GM19035 (cell line): Measurements from ENCODE around the gene TTBK1.

ENCODE experiments used
- ATAC-seq: cut with Tn5 transposase; IDR thresholded peaks from one replicate; pipeline ENCODE4 v1.9.1; 2021; ENCODE audit not compliant: unreplicated experiment

TTBK1 gene

DNA sequence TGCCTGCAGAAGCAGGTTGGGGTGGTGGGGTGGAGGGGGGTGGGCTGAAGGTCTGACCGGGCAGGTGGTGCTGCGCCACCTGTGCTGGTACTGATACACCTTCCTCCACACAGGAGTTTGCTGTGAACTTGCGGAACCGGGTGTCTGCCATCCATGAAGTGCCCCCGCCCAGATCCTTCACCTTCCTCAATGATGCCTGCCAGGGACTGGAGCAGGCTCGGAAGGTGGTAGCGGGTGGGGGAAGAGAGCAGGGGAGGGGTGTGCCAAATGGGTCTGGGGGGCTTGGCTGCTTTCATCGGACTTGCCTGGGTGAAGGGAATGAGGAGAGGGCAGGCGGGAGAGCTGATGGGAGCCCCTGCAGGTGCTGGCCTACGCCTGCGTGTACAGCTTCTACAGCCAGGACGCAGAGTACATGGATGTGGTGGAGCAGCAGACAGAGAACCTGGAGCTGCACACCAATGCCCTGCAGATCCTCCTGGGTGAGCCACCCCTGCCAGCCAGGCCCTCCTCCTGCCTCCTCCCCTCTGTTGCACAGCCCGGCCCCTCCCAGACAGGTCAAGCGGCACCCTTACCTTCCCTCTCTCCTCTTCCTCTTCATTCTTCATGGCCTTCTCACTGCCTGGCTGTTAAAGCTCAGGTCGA is 20.7 kb upstream of the TTBK1 start:
- ATAC-seq, result no peak

DNA sequence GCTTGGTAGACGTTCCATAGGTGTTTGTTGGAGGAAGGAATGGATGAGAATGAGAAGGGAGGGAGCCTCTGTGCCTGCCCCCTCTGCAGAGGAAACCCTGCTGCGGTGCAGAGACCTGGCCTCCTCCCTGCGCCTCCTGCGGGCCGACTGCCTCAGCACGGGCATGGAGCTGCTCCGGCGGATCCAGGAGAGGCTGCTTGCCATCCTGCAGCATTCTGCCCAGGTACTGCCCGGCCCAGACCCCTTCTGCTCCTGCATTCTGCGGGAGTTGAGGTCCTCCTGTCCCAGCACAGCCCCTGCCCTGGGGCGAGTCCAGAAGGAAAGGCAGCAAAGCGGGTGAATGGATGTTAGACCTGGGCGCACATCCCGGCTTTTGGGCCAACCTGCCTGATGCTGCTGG is 20.1 kb upstream of the TTBK1 start:
- no peak for ATAC-seq

DNA sequence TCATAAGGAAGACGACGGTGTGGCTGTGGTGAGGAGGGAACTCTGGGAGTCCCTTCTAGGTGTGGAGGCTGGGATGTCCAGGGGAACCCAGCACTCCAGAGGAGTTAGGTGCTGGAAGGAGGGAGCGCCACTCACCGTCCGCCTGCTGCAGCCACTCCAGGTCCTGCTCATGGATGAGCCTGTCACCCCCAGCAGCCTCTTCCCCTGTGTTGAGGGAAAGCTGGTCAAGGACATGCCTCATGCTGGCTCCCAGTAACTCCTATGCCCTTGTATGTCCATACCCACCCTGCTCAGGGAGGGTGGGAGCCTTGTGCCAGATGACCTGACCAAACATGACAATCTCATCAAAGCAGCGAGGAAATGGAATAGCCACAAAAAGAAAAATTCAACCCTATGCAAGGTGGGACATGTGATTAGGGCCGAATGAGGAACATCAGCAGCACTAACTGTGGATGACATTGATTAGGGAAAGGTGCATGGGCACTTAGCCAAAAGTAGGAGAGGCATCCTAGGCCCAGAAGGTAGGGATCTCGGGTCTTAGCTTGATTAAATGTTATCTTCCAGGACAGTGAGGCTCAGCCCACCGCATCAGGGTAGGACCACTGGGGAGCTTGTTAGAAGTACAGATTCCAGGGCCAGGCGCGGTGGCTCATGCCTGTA is 17.0 kb upstream of the TTBK1 start:
- no peak for ATAC-seq

DNA sequence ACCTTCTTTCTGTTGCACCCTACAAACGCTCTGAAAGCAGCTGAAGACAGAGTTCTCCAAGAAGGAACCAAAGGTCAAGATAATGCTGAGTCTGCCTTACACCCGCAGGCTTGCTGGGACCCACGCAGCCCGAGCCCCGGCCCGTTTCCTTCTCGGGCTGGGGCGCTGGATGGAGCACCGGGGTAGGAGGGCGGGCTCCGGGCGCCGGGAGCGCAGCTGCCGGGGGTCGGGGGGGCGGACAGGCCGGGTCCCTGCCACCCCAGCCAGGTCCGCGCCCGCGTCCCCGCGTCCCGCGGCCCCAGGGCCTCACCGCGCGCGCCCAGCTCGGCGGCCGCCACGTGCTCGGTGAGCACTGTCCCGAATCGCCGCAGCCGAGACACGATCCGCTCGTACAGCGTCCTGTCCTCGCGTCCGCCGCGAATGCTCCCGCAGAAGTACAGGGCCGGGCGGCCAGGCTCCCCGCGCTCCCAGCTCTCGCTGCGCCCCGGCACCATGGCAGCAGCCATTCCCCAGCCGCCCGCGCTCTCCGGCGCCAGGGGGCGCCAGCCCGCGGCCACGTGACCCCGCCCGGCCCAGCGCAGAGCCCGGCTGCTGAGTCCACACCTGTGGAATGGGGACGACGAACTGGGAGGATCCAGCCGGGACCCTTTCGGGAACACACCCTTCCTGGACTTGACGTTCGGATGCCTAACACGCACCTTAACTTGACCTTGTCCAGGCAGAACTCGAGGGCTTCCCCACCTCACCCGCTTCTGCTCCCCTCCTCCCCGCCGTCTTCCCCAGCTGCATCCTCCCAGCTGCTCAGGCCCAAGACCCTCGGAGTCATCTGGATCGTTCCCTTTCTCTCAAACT is 14.1 kb upstream of the TTBK1 start, which contains the start of gene DNPH1:
TSS of gene DNPH1 (minus strand) at position 531 of the 852 bp plus-strand sequence. CDS start at position 506, 25 bp downstream.
- peak; percentile 76 for ATAC-seq

DNA sequence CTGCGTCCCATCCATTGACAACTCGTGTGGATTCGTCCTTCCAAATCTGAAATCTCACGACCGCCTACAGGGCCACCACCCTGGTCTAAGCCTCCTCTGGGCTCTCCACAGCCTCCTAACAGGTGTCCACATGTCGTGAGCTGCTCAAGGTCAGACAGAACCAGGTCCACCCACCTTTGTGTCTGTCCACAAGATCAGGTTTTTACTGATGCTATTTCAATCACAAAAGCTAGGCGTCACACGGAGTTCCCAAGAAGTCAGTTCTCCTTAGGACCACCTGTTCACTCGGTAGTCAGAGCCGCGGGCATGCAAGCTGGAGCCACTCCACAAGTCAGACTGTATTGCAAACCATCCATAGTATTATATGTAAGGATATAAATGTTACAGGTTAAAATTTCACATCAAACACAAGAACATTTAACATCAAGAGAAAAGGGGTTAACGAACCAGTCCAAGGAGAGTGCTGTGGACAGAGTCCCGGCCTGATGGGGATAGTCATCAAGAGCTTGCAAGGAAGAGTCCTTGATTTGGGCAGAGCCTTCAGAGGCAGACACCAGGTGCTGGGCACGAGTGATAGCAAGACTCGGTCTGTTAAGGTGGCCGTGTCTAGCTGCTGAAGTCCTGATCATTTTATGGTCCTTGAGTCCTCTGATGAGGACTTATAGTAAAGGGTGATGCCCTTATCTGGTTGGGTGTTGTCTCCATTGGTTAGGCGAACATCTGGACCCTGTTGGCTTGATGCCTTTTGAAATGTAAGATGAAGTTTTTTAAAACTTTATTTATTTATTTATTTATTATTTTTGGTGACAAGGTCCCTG is 13.3 kb upstream of the TTBK1 start:
- no peak for ATAC-seq

DNA sequence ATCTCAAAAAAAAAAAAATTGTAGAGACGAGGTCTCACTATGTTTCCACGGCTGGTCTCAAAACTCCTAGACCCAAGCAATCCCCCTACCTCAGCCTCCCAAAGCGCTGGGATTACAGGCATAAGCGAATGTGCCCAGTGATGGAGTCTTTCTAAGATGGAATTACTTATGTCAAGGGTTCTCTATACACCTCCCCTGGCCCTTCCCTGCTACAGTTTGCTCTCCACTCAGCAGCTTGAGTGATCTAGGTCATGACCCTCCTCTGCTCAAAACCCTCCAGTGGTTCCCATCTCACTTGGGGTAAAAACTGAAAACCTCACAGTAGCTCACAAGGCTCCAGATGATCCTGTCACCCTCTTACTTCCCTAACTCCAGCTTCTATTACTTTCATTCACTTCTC is 12.2 kb upstream of the TTBK1 start:
- ATAC-seq, result no peak

DNA sequence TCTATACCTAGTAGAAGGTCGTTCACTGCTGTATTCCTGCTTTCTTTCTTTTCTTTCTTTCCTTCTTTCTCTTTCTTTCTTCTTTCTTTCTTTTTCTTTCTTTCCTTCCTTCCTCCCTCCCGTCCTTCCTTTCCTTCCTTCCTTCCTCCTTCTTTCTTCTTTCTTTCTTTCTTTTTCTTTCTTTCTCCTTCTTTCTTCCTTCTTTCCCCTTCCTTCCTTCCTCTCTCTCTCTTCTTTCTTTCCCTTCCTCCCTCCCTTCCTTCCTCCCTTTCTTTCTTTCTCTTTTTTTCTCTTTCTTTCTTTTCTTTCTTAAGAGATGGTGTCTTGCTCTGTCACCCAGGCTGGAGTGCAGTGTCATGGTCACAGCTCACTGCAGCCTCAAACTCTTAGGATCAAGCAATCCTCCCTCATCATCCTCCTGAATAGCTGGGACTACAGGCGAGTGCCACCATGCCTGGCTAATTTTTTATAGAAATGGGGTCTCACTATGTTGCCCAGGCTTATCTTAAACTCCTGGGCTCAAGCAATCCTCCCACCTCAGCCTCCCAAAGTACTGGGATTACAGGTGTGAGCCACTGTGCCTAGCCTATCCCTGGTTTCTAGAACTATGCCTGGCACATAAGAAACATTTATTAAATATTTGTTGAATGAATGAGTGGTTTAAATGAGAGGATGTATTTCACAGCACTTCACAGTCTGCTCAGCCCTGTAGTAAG is 11.4 kb upstream of the TTBK1 start:
- no peak for ATAC-seq

DNA sequence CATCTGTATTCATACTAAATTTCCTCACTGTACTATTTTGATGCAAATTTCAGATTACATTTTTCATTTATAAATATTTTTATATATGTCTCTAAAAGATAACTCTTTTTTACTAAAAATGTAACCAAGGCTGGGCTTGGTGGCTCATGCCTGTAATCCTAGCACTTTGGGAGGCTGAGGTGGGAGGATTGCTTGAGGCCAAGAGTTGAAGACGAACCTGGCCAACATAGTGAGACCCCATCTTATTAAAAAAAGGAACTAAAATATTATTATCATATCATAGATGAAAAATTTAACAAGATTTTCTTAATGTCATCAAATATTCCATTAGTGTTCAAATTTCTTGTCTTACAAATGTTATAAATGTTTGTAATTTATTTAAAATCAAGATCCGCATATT is 7.4 kb upstream of the TTBK1 start:
- ATAC-seq, result no peak

DNA sequence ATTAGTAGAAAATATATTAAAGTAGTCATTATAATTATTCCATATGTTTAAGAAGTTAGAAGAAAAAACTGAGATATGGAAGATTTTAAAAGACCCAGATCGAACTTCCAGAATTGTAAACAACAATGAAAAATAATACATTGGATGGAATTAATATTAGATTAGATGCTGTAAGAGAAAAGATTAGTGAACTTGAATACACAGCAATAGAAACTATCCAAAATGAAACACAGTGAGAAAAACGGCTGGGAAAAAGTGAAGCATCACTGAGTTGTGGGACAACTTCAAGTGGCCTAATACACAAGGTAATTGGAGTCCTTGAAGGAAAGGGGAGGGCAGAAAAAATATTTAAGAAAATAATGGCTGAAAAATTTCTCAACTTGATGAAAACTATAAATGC is 4.2 kb upstream of the TTBK1 start:
- ATAC-seq, result no peak

DNA sequence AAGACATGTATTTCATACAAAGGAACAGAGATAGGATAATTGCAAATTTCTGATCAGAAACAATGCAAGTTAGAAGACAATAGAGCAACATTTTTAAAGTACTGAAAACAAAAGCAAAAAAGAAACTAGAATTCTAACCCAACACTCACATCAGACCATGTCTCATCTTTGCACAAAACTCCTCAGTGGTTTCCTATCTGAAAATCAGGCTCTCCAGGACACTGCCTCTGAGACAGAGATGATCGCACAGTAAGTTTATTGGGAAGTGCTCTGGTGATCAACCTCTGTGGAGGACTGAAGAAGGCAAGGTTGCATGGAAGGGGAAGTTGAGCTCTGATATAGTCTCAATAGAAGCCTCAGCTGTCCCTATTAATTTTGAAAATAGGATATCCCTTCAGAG is 2.3 kb upstream of the TTBK1 start:
- no peak for ATAC-seq

DNA sequence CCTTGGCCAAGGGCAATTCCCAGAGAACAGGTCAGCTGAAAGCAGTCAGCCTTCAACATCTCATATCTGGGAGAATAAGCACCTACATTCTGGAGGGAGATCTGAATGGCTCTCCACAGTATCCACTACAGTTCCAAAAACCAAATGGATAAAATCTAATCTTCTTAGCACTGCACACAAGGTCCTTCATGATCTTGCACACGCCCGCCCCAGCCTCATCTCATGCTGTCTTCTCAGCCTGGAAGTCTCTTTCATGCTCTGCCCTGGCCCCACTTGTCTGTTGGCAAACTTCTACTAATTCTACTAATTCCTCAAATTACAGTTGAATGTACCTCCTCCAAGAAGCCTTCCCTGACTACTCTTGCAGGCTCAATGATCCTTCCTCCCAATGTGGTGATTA is 1.8 kb upstream of the TTBK1 start:
- ATAC-seq, result no peak

DNA sequence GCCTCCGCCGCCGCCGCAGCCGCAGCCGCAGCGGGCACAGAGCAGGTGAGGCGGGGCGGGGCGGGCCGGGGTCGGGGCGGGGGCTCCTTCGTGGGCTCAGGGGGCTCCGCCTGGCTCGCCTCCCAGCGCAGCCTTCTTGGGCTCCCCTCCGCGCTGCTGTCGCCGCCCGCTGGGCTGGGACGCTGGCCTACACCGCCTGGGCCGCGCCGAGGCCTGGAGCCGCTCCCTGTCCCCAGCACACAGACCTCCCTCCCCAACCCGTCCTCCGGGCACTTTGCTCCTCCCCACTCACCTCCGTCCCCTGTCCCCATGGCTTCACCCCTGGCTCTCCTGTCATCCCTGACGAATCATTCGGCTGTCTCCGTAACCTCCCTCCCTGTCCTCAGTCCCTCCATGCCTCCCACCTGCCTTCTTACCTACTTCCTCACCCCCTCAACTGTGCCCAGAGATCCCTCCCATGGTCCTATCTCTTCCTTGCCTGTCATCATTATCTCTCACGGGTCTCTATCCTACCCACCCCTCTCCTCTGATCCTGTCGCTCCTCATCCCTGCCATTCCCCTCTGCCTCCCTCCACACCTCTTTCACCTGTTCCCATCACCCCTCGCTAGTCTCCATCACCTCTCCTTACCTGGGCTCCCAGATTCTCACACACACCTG is 512 bp downstream of the TTBK1 start:
- no peak for ATAC-seq

DNA sequence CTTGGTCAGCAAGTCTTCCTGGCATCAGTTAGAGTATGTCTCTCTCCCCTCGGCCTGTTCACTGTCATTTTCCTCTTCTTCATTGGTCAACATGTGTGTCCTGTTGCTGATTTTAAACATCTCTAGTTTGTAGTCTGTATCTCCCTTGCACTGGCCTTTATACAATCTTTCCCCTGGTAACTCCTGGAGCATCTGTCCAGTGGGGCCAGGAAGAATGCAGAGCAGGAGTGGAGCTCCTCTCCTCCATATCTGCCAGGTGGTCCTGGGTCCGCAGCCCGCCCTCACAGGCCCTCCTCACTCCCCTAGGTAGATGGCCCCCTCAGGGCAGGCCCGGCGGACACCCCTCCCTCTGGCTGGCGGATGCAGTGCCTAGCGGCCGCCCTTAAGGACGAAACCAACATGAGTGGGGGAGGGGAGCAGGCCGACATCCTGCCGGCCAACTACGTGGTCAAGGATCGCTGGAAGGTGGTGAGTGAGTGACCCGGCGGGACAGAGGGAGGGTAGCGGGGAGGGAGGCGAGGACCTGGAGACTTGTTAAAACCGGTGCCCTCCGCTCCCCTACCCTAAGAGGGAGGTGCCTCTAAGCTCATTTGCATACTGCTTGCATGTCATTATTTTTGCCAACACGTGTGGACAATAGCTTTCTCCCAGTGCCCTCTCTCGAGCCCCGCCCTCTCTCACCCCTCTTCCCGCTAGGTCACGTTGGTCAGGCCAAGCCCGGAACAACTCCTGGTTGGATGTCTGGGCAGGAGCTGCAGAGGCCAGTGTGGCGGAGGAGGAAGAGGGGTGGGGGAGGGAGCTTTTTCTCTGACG is 3.2 kb downstream of the TTBK1 start:
- ATAC-seq, result peak; percentile 39

DNA sequence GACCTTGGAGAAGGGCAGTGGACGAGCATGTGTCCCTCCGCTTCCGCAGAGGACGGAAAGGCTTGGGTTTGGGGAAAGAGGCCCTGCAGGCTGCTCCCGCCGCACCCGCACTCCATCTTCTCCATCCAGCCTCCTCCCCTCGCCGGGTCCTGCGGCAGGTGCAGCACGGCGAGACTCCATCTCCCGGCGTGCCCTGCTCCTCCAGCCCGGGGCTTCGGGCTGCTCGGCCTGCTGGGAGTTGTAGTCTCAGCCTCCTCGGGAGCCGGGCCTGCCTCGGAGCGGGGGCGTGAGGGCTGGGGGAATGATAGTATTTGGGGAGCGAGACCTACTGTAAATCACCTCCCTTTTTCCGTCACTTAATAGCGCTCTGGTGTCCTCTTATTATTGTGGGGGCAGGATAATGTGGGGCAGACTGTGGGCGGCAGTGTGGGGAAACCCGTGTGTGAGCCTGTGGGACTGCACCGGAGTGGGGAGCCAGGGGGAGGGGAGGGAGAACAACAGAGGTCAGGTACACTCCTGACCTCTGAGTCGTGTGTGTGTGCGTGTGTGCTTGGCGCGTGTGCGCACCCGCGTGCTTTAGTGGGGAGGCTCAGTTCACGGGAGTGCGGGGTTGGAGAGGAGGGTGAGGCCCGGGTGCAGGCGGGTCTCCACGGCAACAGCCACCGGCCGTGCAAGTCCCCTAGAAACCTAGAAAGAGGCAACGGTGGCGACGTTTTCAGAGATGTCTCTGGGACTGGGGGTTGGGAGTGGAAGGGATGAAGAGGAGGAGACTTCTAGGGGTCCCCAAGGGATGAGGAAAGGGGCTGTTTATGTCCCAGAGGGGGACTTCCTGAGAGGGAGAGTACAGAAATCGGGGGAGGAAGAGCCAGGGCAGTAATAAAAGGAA is 4.1 kb downstream of the TTBK1 start:
- peak; percentile 90 for ATAC-seq

DNA sequence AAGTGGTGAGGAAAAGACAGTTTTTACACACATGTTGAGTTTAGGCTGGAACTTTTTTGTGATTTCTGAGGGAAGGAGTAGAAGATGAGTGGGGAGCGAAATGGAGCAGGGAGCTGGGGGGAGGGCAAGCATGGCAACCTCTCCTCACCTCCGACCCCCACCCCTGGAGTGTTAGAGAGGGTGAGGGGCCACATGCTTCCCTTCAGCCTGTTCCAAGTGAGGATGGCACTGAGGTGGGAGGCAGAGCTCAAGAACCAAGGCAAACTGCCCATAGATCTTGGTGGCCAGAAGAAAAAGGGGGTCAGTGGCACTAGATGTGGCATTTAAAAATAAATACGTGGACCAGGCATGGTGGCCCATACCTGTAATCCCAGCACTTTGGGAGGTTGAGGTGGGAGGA is 4.8 kb downstream of the TTBK1 start:
- no peak for ATAC-seq

DNA sequence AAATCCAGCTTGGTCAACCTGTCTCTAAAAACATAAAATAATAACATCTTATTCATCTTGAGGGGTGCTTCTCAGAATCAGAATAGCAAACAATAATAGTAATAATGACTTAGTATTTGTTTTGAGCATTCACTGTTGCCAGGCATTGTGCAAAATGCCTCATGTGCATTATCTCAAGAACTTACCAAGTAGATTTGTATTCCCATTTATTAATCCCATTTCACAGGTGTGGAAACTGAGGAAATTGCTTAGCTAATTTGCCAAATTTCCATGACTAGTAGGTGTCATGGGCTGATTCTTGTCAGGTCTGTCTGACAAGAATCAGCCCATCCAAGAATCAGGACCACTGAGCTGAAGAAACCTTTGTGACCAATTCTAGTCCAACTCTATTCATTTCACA is 5.5 kb downstream of the TTBK1 start:
- no peak for ATAC-seq

DNA sequence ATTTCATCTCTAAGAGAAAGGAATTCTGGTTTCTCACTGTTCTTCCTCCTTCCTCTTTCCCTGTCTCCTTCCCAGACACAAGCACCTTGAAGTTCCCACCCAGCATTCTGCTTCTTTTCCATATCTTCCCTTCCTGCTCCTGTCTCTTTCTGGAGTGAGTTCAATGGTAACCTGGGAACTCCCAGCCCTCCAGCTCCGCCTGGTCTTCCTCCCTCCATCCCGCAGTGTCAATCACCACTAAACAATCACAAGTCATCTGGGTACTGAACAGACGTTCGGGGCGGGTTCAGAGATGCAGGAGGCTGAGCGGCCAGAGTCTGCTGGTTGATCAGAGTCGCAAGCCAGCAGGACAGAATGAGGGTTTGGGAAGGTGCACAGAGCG is 7.7 kb downstream of the TTBK1 start:
- no peak for ATAC-seq

DNA sequence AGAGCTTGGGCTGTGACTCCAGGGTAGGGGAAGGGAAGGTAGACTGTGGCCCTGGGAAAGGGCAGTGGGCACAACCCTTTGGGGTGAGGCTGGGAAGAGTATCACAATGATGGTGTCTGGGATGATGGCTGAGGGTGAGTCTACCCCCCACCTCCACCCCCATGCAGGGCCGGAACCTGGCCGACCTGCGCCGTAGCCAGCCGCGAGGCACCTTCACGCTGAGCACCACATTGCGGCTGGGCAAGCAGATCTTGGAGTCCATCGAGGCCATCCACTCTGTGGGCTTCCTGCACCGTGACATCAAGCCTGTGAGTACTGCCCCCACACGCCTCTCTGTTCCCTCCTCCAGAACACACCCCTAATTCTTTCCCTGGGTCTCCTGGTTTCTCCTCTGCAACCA is 10.1 kb downstream of the TTBK1 start:
- ATAC-seq, result no peak
